Measurements from ENCODE around the gene BBX. TPM values are rescaled to one million over a fixed set of nuclear protein-coding genes. Genes with fewer than 3 reads are reported as not detected.

BBX gene
- total RNA-seq, 1 donor from 2014 or later = 77.5 TPM

DNA sequence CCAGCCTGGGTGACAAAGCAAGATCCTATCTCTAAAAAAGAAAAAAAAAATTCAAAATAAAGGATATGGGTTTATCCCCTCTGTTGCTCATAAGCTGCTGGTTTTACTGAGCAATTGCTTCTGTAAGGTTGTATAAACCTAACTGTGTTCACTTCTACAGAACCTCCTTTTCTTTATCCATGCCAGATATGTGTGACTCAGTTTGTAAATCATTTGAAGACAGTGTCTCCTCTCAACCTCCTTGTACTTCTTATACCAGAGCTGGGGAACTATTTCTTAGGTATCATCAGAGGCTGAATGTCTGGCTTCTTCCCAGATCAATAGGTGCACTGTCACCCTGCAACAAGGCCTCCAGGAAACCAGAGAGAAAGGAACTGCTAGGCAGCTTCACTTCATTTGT, 294.3 kb downstream of the BBX start:
- intact Hi-C loops (cut with micrococcal nuclease) = no loop called here
- TF ChIP-seq, protein P1, sequence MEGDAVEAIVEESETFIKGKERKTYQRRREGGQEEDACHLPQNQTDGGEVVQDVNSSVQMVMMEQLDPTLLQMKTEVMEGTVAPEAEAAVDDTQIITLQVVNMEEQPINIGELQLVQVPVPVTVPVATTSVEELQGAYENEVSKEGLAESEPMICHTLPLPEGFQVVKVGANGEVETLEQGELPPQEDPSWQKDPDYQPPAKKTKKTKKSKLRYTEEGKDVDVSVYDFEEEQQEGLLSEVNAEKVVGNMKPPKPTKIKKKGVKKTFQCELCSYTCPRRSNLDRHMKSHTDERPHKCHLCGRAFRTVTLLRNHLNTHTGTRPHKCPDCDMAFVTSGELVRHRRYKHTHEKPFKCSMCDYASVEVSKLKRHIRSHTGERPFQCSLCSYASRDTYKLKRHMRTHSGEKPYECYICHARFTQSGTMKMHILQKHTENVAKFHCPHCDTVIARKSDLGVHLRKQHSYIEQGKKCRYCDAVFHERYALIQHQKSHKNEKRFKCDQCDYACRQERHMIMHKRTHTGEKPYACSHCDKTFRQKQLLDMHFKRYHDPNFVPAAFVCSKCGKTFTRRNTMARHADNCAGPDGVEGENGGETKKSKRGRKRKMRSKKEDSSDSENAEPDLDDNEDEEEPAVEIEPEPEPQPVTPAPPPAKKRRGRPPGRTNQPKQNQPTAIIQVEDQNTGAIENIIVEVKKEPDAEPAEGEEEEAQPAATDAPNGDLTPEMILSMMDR (IDR thresholded peaks at IDR 0.05) = no peak
- Mint-ChIP-seq H3K27ac (no peak overlapping the region), H3K27me3 (peaks cover 10% of the 10 kb centered on the region), H3K4me3 (no peak overlapping the region), H3K4me1 (no peaks in the 10 kb centered on the region), H3K9me3 (no peaks in the 10 kb centered on the region), H3K36me3 (ENCODE audit: low read depth) (no peaks in the 10 kb centered on the region)
- ATAC-seq (ENCODE audit: low read depth) (no peak), DNase-seq (no peak)
- ChIA-PET POLR2A (no interaction called here), CTCF (interaction anchor here (0.7 kb wide), 1 partner anchor 111 kb away, joined by 3 read pairs; no protein-coding TSS in a partner anchor)

DNA sequence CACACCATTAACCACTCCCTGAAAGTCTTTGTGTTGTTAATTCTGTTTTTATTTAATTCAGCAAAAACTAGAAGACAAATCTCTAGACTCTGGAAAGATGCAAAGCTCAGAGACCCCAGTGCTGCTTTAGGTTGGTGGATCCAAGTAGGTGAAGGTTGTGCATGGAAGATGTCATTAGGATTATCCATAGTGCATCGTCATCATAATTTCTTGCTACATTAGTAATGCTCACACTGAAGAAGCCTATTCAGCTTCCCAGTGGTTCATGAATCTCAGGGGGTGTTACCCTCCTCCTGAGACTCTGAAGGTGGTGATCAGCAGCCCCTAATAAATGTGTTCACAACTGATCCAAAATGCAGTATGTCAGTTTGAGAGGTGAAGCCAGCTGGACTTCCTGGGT, 295.3 kb downstream of the BBX start:
- DNase-seq (no peak), ATAC-seq (ENCODE audit: low read depth) (no peak)
- peaks cover 10% of the 10 kb centered on the region for H3K27me3 Mint-ChIP-seq
- intact Hi-C loops (cut with micrococcal nuclease) = no loop called here
- no peaks in the 10 kb centered on the region for H3K9me3 Mint-ChIP-seq
- TF ChIP-seq, protein P1 (IDR thresholded peaks at IDR 0.05) = no peak
- no peaks in the 10 kb centered on the region for H3K36me3 Mint-ChIP-seq (ENCODE audit: low read depth)
- no peak overlapping the region for H3K4me3 Mint-ChIP-seq
- H3K4me1 Mint-ChIP-seq = no peaks in the 10 kb centered on the region
- CTCF ChIA-PET = no interaction called here
- POLR2A ChIA-PET = no interaction called here
- H3K27ac Mint-ChIP-seq = no peak overlapping the region

DNA sequence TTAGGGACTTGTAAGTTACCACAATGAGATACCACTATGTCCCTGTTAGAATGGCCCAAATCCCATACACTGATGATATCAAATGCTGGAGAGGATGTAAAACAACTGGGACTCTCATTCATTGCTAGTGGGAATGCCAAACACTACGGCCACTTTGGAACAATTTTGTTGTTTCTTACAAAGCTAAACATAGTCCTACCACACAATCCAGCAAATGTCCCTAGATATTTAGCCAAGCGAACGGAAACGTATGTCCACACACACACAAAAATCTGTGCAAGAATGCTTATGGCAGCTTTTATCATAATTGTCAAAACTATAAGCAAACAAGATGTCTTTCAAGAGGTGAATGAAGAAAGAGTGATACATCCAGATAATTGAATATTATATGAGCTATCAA, 296.9 kb downstream of the BBX start:
- Mint-ChIP-seq H3K4me1 (no peaks in the 10 kb centered on the region), H3K27ac (no peak overlapping the region), H3K4me3 (no peak overlapping the region), H3K9me3 (peaks cover 3% of the 10 kb centered on the region), H3K27me3 (peaks cover 10% of the 10 kb centered on the region), H3K36me3 (ENCODE audit: low read depth) (no peaks in the 10 kb centered on the region)
- ChIA-PET CTCF (no interaction called here), POLR2A (no interaction called here)
- intact Hi-C loops (cut with micrococcal nuclease) = no loop called here
- ATAC-seq (ENCODE audit: low read depth) = no peak
- DNase-seq = no peak
- TF ChIP-seq, protein P1 (IDR thresholded peaks at IDR 0.05) = no peak

DNA sequence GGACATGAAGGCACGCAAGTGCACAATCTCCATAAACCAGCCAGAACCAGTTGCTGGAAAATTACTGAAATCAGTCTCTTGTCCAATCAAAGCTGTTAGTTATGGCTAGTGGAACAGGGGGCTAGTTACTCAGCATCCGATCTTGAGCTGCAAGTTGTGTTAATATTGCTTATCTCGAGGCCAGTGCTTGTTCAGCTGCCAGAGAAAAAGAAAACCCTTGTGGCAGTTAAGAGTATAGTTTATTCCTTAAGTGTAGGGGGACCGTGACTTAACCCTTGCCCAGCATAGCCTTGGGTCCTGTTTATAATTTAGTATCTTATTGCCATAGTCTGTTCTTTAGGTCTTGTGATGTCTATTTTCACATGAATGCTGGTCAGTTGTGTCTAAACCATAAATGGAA, 299.5 kb downstream of the BBX start:
- H3K27me3 Mint-ChIP-seq = peaks cover 10% of the 10 kb centered on the region
- no peaks in the 10 kb centered on the region for H3K36me3 Mint-ChIP-seq (ENCODE audit: low read depth)
- no peak for DNase-seq
- no peak overlapping the region for H3K27ac Mint-ChIP-seq
- H3K4me3 Mint-ChIP-seq = no peak overlapping the region
- CTCF ChIA-PET = no interaction called here
- intact Hi-C loops (cut with micrococcal nuclease) = no loop called here
- H3K4me1 Mint-ChIP-seq = no peaks in the 10 kb centered on the region
- TF ChIP-seq, protein P1 (IDR thresholded peaks at IDR 0.05) = no peak
- ATAC-seq (ENCODE audit: low read depth) = no peak
- POLR2A ChIA-PET = no interaction called here
- H3K9me3 Mint-ChIP-seq = peaks cover 3% of the 10 kb centered on the region

DNA sequence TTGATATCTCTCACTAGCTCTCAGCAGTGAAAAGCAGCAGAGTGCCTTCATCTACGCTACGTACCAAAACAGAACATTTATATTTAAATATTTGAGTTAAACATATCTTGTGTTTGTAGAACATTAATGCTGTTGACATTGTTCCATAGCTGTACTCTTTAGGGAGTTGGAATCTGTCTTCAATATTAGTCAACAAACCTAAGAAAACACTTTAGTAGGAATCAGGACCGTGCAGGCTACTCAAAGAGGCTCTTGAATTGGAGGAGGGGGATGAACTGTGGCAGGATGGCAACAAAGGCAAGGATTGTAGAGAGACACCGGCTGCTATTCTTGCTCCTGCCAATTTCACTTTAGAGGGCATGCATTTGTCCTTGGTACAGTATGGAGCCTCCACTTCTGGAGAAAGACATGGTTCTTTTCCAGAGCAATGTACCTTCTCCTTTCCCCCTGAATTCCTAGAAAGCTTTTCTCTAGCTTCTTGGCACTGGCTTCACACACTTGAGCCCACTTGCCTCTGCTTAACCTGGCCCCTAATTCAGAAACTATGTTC, 302.1 kb downstream of the BBX start:
- POLR2A ChIA-PET = no interaction called here
- H3K27ac Mint-ChIP-seq = no peak overlapping the region
- H3K36me3 Mint-ChIP-seq (ENCODE audit: low read depth) = no peaks in the 10 kb centered on the region
- TF ChIP-seq, protein P1 (IDR thresholded peaks at IDR 0.05) = no peak
- no peaks in the 10 kb centered on the region for H3K4me1 Mint-ChIP-seq
- CTCF ChIA-PET = no interaction called here
- ATAC-seq (ENCODE audit: low read depth) (no peak), DNase-seq (no peak)
- H3K9me3 Mint-ChIP-seq = peaks cover 3% of the 10 kb centered on the region
- intact Hi-C loops (cut with micrococcal nuclease) = no loop called here
- H3K4me3 Mint-ChIP-seq = no peak overlapping the region
- H3K27me3 Mint-ChIP-seq = peaks cover 4% of the 10 kb centered on the region

Measured in activated B cell treated with CpG ODN at 0.5 μM for 24 hours (primary cell).